ENCODE results near the gene CHST11. TPM values are rescaled to one million over a fixed set of nuclear protein-coding genes. Genes with fewer than 3 reads are reported as not detected.

Gene CHST11
- total RNA-seq, 4 donors from 2014 or later: 2.1 to 7.3 (median 4.9) TPM

DNA sequence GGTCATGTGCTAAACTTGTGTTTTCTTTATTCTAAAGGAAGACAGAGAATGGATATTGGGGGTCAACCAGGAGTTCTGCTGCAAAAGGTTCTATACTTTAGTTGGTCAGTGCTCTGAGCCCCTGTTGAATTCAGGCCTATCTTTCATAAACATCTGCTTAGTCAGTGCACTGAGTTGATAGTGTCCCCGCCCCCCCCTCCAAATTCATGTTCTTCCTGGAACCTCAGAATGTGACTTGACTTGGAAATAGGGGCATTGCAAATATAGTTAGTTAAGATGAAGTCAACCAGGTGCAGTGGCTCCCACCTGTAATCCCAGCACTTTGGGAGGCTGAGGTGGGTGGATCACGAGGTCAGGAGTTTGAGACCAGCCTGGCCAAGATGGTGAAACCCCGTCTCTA lies 23.3 kb downstream of the CHST11 start:
- no peak for DNase-seq (ENCODE audit: low spot score in 2 of 2)
- TF ChIP-seq, protein P1, sequence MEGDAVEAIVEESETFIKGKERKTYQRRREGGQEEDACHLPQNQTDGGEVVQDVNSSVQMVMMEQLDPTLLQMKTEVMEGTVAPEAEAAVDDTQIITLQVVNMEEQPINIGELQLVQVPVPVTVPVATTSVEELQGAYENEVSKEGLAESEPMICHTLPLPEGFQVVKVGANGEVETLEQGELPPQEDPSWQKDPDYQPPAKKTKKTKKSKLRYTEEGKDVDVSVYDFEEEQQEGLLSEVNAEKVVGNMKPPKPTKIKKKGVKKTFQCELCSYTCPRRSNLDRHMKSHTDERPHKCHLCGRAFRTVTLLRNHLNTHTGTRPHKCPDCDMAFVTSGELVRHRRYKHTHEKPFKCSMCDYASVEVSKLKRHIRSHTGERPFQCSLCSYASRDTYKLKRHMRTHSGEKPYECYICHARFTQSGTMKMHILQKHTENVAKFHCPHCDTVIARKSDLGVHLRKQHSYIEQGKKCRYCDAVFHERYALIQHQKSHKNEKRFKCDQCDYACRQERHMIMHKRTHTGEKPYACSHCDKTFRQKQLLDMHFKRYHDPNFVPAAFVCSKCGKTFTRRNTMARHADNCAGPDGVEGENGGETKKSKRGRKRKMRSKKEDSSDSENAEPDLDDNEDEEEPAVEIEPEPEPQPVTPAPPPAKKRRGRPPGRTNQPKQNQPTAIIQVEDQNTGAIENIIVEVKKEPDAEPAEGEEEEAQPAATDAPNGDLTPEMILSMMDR (IDR thresholded peaks at IDR 0.05): no peak
- no peak for TF ChIP-seq POLR2A (IDR thresholded peaks at IDR 0.05)
- WGBS, 2 donors: 91 to 96% methylated on average over 3 of the region's 3 CpGs
- intact Hi-C loops (cut with DNase I; ENCODE audit: low total_unique reads): no loop called here
- no peak overlapping the region for H3K4me3 ChIP-seq (ENCODE audit: low read depth, poor library complexity, severe bottlenecking)

GRCh38 chr12:104480826-104481440 lies 24.2 kb downstream of the CHST11 start:
- no peak overlapping the region for H3K4me3 ChIP-seq (ENCODE audit: low read depth, poor library complexity, severe bottlenecking)
- intact Hi-C loops (cut with DNase I; ENCODE audit: low total_unique reads): no loop called here
- 82 to 92% methylated on average over 11 of the region's 11 CpGs for WGBS, 2 donors
- TF ChIP-seq POLR2A (IDR thresholded peaks at IDR 0.05): no peak
- TF ChIP-seq, protein P1 (IDR thresholded peaks at IDR 0.05): no peak
- DNase-seq (ENCODE audit: low spot score in 2 of 2): peak; percentile 49 to 83

- TF ChIP-seq, protein P1 (IDR thresholded peaks at IDR 0.05): no peak
- no peak for TF ChIP-seq POLR2A (IDR thresholded peaks at IDR 0.05)
- H3K4me3 ChIP-seq (ENCODE audit: low read depth, poor library complexity, severe bottlenecking): no peak overlapping the region
- intact Hi-C loops (cut with DNase I; ENCODE audit: low total_unique reads): no loop called here
- DNase-seq (ENCODE audit: low spot score in 2 of 2): no peak
- 67 to 77% methylated on average over 4 of the region's 4 CpGs for WGBS, 2 donors
These were observed 25.4 kb downstream of the CHST11 start for GRCh38 chr12:104482113-104482512.

DNA sequence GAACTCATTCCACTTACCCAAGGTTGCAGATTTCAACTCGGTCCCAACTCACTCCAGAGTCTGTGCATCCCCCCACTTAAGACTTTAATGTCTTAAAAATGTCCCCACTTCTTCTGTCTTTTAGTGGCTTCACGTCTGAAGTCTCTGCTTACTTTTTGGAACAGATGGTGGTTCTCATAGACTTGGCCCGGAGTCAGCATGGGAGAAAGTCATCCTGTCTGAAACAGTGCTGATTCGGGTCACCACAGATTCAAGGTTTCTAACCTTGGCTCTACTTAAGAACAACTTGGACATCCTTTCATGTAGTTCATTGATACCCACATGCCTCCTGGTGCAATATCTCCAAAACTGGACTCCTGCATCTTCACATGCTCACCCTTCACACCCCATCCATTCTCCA lies 26.0 kb downstream of the CHST11 start:
- TF ChIP-seq POLR2A (IDR thresholded peaks at IDR 0.05): no peak
- TF ChIP-seq, protein P1 (IDR thresholded peaks at IDR 0.05): no peak
- H3K4me3 ChIP-seq (ENCODE audit: low read depth, poor library complexity, severe bottlenecking): no peak overlapping the region
- intact Hi-C loops (cut with DNase I; ENCODE audit: low total_unique reads): no loop called here
- DNase-seq (ENCODE audit: low spot score in 2 of 2): no peak
- 82% methylated on average over 4 of the region's 4 CpGs for WGBS, 2 donors

GRCh38 chr12:104484079-104484478 lies 27.3 kb downstream of the CHST11 start:
- no peak overlapping the region for H3K4me3 ChIP-seq (ENCODE audit: low read depth, poor library complexity, severe bottlenecking)
- WGBS, 2 donors: 81 to 84% methylated on average over 2 of the region's 2 CpGs
- no peak for TF ChIP-seq POLR2A (IDR thresholded peaks at IDR 0.05)
- TF ChIP-seq, protein P1 (IDR thresholded peaks at IDR 0.05): no peak
- no peak for DNase-seq (ENCODE audit: low spot score in 2 of 2)
- intact Hi-C loops (cut with DNase I; ENCODE audit: low total_unique reads): no loop called here
